Vagina (tissue), 2 donors: ENCODE data around the gene TNS1. TPM values are rescaled to one million over a fixed set of nuclear protein-coding genes. Genes with fewer than 3 reads are reported as not detected.
A peak's percentile ranks its signal among the peaks of the same experiment; 100 is the strongest.

Experiments
- DNase-seq, 2 donors: peaks; one replicate each; pipeline ENCODE4 v3.0.0-alpha.2; 2017; ENCODE audit errors: extremely low spot score in 2 of 2
- H3K27ac ChIP-seq: fragments of 200-600 bp; sonication (generic); one replicate; pipeline ENCODE4 v1.5.1; 2019
- H3K27me3 ChIP-seq: fragments of 200-600 bp; sonication (generic); one replicate; pipeline ENCODE4 v1.5.1; 2019
- H3K36me3 ChIP-seq, 2 donors: fragments of 200-600 bp; sonication (generic); one replicate each; pipeline ENCODE4 v1.5.1; 2017 to 2019
- H3K4me1 ChIP-seq: fragments of 200-600 bp; sonication (generic); one replicate; pipeline ENCODE4 v1.5.1; 2019
- H3K4me3 ChIP-seq, 2 donors: fragments of 200-600 bp; sonication (generic); 1 replicate in 1 of 2; 2 replicates in 1 of 2; pipeline ENCODE4 v1.5.1; 2016 to 2019
- H3K9me3 ChIP-seq: fragments of 200-600 bp; sonication (generic); one replicate; pipeline ENCODE4 v1.5.1; 2019
- POLR2A ChIP-seq, 2 donors: fragments of 450-650 bp; IDR thresholded peaks; one replicate each; pipeline ENCODE4 v1.6.1; 2017; ENCODE audit warnings: antibody characterized with exemption in 2 of 2, mild to moderate bottlenecking in 2 of 2, moderate library complexity in 2 of 2
- POLR2AphosphoS5 ChIP-seq, 2 donors: sonication (generic); formaldehyde crosslinking; IDR thresholded peaks; one replicate each; pipeline ENCODE4 v1.9.0; 2017; ENCODE audit warnings: antibody characterized with exemption in 2 of 2, mild to moderate bottlenecking in 2 of 2, low read depth in 1 of 2; ENCODE audit not compliant: insufficient read depth in 1 of 2
- intact Hi-C: fragments of 100-400 bp; cut with DNase I; formaldehyde crosslinking; loops from one replicate; pipeline ENCODE4 v1.15.1; 2023
- total RNA-seq: library from RNA; depleted of rRNA; stranded (reverse); fragments of >200 nt; gene quantifications from one replicate; pipeline ENCODE4 v1.2.3, GENCODE V29; 2016
- TF ChIP-seq, protein P1 (sequence below), 3 experiments: fragments of 450-650 bp in 2 of 3; fragments of 200-600 bp in 1 of 3; sonication (generic) in 1 of 3; IDR thresholded peaks; one replicate each; pipeline ENCODE4 v1.5.1; 2017 to 2019; ENCODE audit warnings: antibody characterized with exemption in 3 of 3, mild to moderate bottlenecking in 2 of 3, moderate library complexity in 2 of 3

TNS1 gene
- total RNA-seq, 1 donor from 2014 or later: 216 TPM

DNA sequence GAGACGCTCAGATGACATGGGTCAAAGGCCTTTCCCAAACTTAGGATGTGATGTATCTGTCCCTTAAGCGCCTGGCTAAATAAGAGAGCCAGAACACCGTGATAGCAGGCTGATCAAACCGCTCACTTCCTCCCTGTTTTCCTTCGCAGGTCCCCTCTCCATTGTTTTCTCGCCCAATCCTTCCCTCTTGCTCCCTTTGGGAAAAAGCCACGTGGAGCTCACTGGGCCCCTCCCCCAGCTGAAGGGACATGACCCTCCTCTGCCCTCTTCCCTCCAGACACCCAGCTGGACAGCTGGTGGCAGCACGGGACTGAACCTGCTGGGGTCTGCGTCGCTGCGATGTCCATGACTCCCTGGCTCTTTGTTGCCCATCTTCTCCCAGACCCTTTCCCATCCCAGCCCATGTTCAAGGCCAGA is 201.7 kb downstream of the TNS1 start:
- Histone ChIP-seq H3K27ac (no peak overlapping the region), H3K4me3 (no peak overlapping the region), H3K36me3 (peaks cover 0 to 31% of the 10 kb centered on the region in 2 donors), H3K27me3 (no peaks in the 10 kb centered on the region), H3K9me3 (no peaks in the 10 kb centered on the region), H3K4me1 (peaks cover 43% of the 10 kb centered on the region)
- DNase-seq: no peak
- intact Hi-C loops: loop anchor here (5.0 kb wide), 1 partner anchor 81 kb away; no protein-coding TSS in a partner anchor
- TF ChIP-seq, protein P1, sequence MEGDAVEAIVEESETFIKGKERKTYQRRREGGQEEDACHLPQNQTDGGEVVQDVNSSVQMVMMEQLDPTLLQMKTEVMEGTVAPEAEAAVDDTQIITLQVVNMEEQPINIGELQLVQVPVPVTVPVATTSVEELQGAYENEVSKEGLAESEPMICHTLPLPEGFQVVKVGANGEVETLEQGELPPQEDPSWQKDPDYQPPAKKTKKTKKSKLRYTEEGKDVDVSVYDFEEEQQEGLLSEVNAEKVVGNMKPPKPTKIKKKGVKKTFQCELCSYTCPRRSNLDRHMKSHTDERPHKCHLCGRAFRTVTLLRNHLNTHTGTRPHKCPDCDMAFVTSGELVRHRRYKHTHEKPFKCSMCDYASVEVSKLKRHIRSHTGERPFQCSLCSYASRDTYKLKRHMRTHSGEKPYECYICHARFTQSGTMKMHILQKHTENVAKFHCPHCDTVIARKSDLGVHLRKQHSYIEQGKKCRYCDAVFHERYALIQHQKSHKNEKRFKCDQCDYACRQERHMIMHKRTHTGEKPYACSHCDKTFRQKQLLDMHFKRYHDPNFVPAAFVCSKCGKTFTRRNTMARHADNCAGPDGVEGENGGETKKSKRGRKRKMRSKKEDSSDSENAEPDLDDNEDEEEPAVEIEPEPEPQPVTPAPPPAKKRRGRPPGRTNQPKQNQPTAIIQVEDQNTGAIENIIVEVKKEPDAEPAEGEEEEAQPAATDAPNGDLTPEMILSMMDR (IDR thresholded peaks at IDR 0.05): no peak
- no peak for TF ChIP-seq POLR2A (IDR thresholded peaks at IDR 0.05)
- no peak for TF ChIP-seq POLR2AphosphoS5 (IDR thresholded peaks at IDR 0.05; ENCODE audit: insufficient read depth in 1 of 2, low read depth in 1 of 2)

DNA sequence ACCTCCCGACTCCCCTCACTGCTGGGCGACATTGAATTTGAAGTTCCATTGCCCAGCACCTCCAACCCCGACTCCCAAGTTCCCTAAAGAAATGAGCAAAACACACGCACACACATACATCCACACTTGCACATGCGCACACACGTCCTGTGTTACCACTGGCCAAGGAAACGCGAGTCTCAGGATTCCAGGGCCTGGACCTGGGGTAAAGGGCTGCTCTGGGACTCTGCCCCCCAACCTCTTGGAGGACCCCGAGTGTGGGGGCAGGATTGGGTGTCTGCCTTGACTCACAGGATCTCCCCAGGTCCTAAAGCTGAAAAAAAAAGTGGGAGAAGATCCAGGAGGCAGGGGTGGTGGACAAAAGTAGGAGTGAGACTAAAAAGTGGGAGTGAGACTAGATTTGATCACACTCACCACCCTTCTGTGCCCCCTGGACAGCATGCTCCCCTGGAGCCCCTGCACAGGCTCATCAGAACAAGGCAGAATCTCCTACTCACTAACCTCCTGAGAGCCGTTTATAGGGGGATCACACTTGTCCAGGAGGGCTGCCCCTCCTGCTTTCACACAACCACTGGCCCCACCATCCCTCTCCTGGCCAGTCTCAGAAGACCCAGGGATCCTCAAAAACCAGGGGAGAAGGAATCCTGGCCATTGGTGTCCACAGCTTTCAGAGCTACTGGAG is 202.2 kb downstream of the TNS1 start:
- DNase-seq: peak in 1 of 2 donors; percentile 83
- H3K27ac ChIP-seq: no peak overlapping the region
- H3K36me3 ChIP-seq: peaks cover 0 to 31% of the 10 kb centered on the region in 2 donors

DNA sequence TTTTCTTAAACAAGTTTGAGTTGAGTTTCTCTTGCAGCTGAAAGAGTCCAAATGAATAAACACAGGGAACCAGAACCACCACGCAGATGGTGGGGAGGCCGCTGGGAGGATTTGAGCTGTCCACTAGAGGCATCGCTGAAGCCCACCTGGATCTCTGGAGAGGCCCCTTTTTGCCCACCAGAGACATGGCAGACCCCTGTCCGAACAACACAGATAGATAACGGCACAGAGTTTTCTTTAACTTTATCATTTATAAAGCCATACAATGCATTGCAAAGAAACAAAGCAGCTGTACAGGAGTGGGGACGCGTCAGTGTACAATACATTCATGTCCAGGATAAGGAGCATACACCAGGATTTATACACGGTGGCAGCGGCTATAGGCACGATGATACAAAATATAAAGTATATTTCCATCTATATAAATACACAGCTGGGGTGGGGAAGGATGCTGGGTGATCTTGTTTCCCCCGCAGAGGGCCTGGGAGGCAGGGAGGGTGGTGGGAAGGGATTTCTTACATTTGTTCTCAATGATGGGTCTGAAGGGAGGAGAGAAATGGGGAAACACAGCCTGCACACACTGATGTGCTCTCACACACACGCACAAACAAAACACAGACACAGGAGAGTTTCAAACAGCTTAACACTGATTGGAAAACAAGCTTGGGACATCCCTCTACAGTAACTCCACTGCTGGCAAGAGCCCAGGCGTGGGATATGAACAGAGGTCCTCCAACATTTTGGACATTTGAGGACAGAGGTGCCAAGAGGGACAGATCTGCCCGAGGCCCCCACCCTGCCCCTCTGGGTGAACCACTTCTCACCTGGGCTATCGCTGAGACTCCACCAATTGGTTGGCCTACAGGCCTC is 203.0 kb downstream of the TNS1 start:
- Histone ChIP-seq H3K9me3 (no peaks in the 10 kb centered on the region), H3K36me3 (peaks cover 0 to 31% of the 10 kb centered on the region in 2 donors), H3K27ac (no peak overlapping the region), H3K27me3 (no peaks in the 10 kb centered on the region), H3K4me3 (no peak overlapping the region), H3K4me1 (peaks cover 39% of the 10 kb centered on the region)
- intact Hi-C loops: loop anchor here (5.0 kb wide), 1 partner anchor 83 kb away; no protein-coding TSS in a partner anchor
- no peak for DNase-seq
- TF ChIP-seq POLR2A (IDR thresholded peaks at IDR 0.05): no peak
- TF ChIP-seq POLR2AphosphoS5 (IDR thresholded peaks at IDR 0.05; ENCODE audit: insufficient read depth in 1 of 2, low read depth in 1 of 2): no peak

More for the DNA sequence above, 202.2 kb downstream of the TNS1 start:
- intact Hi-C loops: loop anchor here (5.0 kb wide), 1 partner anchor 82 kb away; no protein-coding TSS in a partner anchor
- TF ChIP-seq, protein P1 (IDR thresholded peaks at IDR 0.05): no peak
- TF ChIP-seq POLR2A (IDR thresholded peaks at IDR 0.05) (no peak), POLR2AphosphoS5 (IDR thresholded peaks at IDR 0.05; ENCODE audit: insufficient read depth in 1 of 2, low read depth in 1 of 2) (no peak)
- Histone ChIP-seq H3K9me3 (no peaks in the 10 kb centered on the region), H3K27me3 (no peaks in the 10 kb centered on the region), H3K4me1 (peaks cover 43% of the 10 kb centered on the region), H3K4me3 (no peak overlapping the region)

DNA sequence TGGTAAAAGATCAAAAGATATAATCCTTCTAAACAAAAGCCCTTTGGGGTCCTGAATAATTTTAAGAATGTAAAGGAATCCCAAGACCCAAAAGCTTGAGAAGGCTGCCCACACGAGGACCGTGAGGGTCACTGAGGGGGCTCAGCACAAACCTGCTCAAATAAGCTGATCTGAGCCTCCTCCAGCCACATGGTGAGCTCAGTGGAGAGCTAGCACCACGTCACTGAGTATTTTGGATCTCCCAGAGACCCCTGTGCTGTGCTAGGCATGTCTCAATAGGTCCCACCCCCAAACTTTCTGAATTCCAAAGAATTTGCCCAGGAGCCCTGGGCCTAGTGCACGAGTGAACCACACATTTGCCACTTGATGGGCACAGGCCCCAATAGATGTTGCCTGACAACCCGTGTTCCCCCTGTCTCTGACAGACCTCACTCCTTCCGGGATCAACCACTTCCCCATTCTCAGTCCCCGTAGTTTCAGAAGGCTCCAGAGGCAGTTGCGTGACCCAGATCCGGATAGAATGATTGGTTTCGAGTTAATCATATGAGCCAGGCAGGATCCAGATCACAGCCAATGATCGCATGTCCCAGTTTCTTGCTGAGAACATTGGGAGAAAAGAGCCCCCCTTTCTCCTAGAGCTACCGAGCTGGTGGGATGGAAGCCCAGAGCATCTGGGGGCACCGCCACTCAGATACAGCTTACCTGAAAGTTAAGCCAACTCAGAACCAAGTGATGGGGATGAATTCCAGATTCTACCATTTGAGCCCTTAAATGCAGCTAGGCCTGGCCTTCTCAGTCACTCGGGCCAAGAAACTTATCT is 203.8 kb downstream of the TNS1 start:
- peaks cover 40% of the 10 kb centered on the region for H3K4me1 ChIP-seq

More for the DNA sequence above, 203.8 kb downstream of the TNS1 start:
- Histone ChIP-seq H3K27me3 (no peaks in the 10 kb centered on the region), H3K9me3 (no peaks in the 10 kb centered on the region), H3K4me3 (no peak overlapping the region), H3K27ac (no peak overlapping the region), H3K36me3 (peaks cover 0 to 25% of the 10 kb centered on the region in 2 donors)
- peak; percentile 79 to 83 for DNase-seq
- no peak for TF ChIP-seq POLR2AphosphoS5 (IDR thresholded peaks at IDR 0.05; ENCODE audit: insufficient read depth in 1 of 2, low read depth in 1 of 2)
- TF ChIP-seq, protein P1 (IDR thresholded peaks at IDR 0.05): no peak
- intact Hi-C loops: no loop called here
